IMR-90 (cell line): ENCODE data around the gene ZDHHC1. TPM values are rescaled to one million over a fixed set of nuclear protein-coding genes. Genes with fewer than 3 reads are reported as not detected.

Experiments used
- ATAC-seq: fragments of 200-7000 bp; cut with Tn5 transposase; 2 replicates; pipeline ENCODE4 v1.9.1; 2020; ENCODE audit warnings: low read depth, mild to moderate bottlenecking, moderate library complexity
- BruUV-seq: library from RNA; stranded (reverse); fragments of 400-500 nt; replicated peaks from 2 replicates; lab custom pipeline; 2021; lab: Mats Ljungman, UMichigan
- CTCF ChIA-PET: fragments of 300-600 bp; formaldehyde crosslinking; extraction: SDS; loops from one replicate; lab custom pipeline; 2021; ENCODE audit warnings: antibody characterized with exemption; lab: Yijun Ruan, JAX
- POLR2A ChIA-PET: fragments of 300-600 bp; sonication (Branson Sonifier 250); formaldehyde crosslinking; loops from one replicate; lab custom pipeline; 2022; ENCODE audit warnings: antibody characterized with exemption; ENCODE audit not compliant: unreplicated experiment; lab: Charles Lee
- DNase-seq: peaks from one replicate; pipeline ENCODE4 v3.0.0; 2013
- H2AFZ ChIP-seq: replicated peaks from 2 replicates; pipeline ENCODE3; 2013; ENCODE audit warnings: low read length, mild to moderate bottlenecking; ENCODE audit not compliant: poor library complexity
- H2AK5ac ChIP-seq: 2 replicates; pipeline ENCODE4 v1.6.1; 2013; ENCODE audit warnings: low read depth, low read length, inconsistent platforms
- H2AK9ac ChIP-seq: replicated peaks from 2 replicates; pipeline ENCODE3; 2013; ENCODE audit warnings: mild to moderate bottlenecking, low read depth, low read length, moderate library complexity; ENCODE audit not compliant: poor library complexity
- H2BK120ac ChIP-seq: 2 replicates; pipeline ENCODE4 v1.6.1; 2013; ENCODE audit warnings: low read depth, low read length, inconsistent platforms
- H2BK15ac ChIP-seq: 3 replicates; pipeline ENCODE4 v1.6.1; 2013; ENCODE audit warnings: low read depth, low read length, inconsistent platforms
- H2BK20ac ChIP-seq: 2 replicates; pipeline ENCODE4 v1.6.1; 2013; ENCODE audit warnings: low read depth, mild to moderate bottlenecking, inconsistent platforms, low read length, moderate library complexity
- H2BK5ac ChIP-seq: 2 replicates; pipeline ENCODE4 v1.6.1; 2013; ENCODE audit warnings: mild to moderate bottlenecking, low read depth, low read length, inconsistent platforms; ENCODE audit not compliant: poor library complexity, severe bottlenecking
- H3K14ac ChIP-seq: replicated peaks from 2 replicates; pipeline ENCODE4 v1.6.1; 2013; ENCODE audit warnings: low read depth, low read length, inconsistent platforms
- H3K18ac ChIP-seq: 2 replicates; pipeline ENCODE4 v1.6.1; 2013; ENCODE audit warnings: low read depth, low read length, control low read depth
- H3K23ac ChIP-seq: 2 replicates; pipeline ENCODE4 v1.6.1; 2013; ENCODE audit warnings: low read depth, low read length, inconsistent platforms
- H3K27ac ChIP-seq: 2 replicates; pipeline ENCODE4 v1.5.1; 2013; ENCODE audit warnings: mild to moderate bottlenecking, control low read depth, low read length; ENCODE audit not compliant: insufficient read depth
- H3K27me3 ChIP-seq: 2 replicates; pipeline ENCODE4 v1.6.1; 2013; ENCODE audit warnings: low read length; ENCODE audit not compliant: control insufficient read depth, insufficient read depth
- H3K36me3 ChIP-seq: 2 replicates; pipeline ENCODE4 v1.6.1; 2013; ENCODE audit warnings: low read length, mixed read lengths; ENCODE audit not compliant: control insufficient read depth, insufficient read depth
- H3K4ac ChIP-seq: 2 replicates; pipeline ENCODE4 v1.6.1; 2013; ENCODE audit warnings: low read depth, low read length, inconsistent platforms
- H3K4me1 ChIP-seq: 2 replicates; pipeline ENCODE4 v1.6.1; 2013; ENCODE audit warnings: low read length, mixed read lengths; ENCODE audit not compliant: control insufficient read depth, insufficient read depth
- H3K4me2 ChIP-seq: 2 replicates; pipeline ENCODE4 v1.6.1; 2013; ENCODE audit warnings: low read depth, mild to moderate bottlenecking, control low read depth, low read length, moderate library complexity
- H3K4me3 ChIP-seq: 2 replicates; pipeline ENCODE4 v1.5.1; 2013; ENCODE audit warnings: low read depth, mild to moderate bottlenecking, control low read depth, low read length, moderate library complexity; ENCODE audit not compliant: insufficient read depth
- H3K56ac ChIP-seq: 2 replicates; pipeline ENCODE4 v1.6.1; 2013; ENCODE audit warnings: low read length, inconsistent platforms; ENCODE audit not compliant: insufficient read depth; ENCODE audit errors: extremely low read depth
- H3K79me1 ChIP-seq, 2 experiments: 2 replicates each; pipeline ENCODE4 v1.6.1; 2013; ENCODE audit warnings: low read length in 2 of 2, inconsistent platforms in 1 of 2, low read depth in 1 of 2
- H3K9ac ChIP-seq: 2 replicates; pipeline ENCODE4 v1.6.1; 2013; ENCODE audit warnings: low read depth, low read length, control low read depth
- H3K9me1 ChIP-seq: 2 replicates; pipeline ENCODE4 v1.6.1; 2013; ENCODE audit warnings: low read length, inconsistent platforms; ENCODE audit not compliant: insufficient read depth
- H3K9me3 ChIP-seq: 2 replicates; pipeline ENCODE4 v1.6.1; 2013; ENCODE audit warnings: low read length; ENCODE audit not compliant: control insufficient read depth, insufficient read depth
- H4K20me1 ChIP-seq: 2 replicates; pipeline ENCODE4 v1.6.1; 2013; ENCODE audit warnings: low read length, inconsistent platforms; ENCODE audit not compliant: insufficient read depth
- H4K5ac ChIP-seq: 2 replicates; pipeline ENCODE4 v1.6.1; 2013; ENCODE audit warnings: mild to moderate bottlenecking, low read depth, low read length, control low read depth
- H4K8ac ChIP-seq, 2 experiments: 2 replicates each; pipeline ENCODE4 v1.6.1; 2013; ENCODE audit warnings: low read depth in 2 of 2, low read length in 2 of 2, control low read depth in 1 of 2, inconsistent platforms in 1 of 2
- H4K91ac ChIP-seq: 2 replicates; pipeline ENCODE4 v1.6.1; 2013; ENCODE audit warnings: low read depth, low read length, inconsistent platforms; ENCODE audit not compliant: insufficient read depth
- FOS ChIP-seq: fragments of 150-350 bp; IDR thresholded peaks from 2 replicates; pipeline ENCODE4 v1.6.1; 2016; ENCODE audit warnings: low read depth, low read length
- MAFK ChIP-seq: IDR thresholded peaks from 2 replicates; pipeline ENCODE4 v1.6.1; 2012; ENCODE audit warnings: low read depth, low read length, improper control_type of control experiment
- RAD21 ChIP-seq: IDR thresholded peaks from 2 replicates; pipeline ENCODE4 v1.6.1; 2012; ENCODE audit warnings: low read length, improper control_type of control experiment
- RCOR1 ChIP-seq: IDR thresholded peaks from 2 replicates; pipeline ENCODE4 v1.6.1; 2012; ENCODE audit warnings: mild to moderate bottlenecking, low read length, improper control_type of control experiment; ENCODE audit not compliant: insufficient replicate concordance
- WGBS, 2 experiments: methylation state at CpG; one replicate each; pipeline versions ENCODE4 v1.1.5 to v1.1.7; 2013; ENCODE audit warnings: missing lambda C conversion rate in 2 of 2; ENCODE audit not compliant: insufficient read length in 1 of 2; ENCODE audit errors: extremely low coverage in 2 of 2; 5-methylcytosine and 5-hydroxymethylcytosine counted together
- dilution Hi-C: fragments of 300-500 bp; cut with HindIII; formaldehyde crosslinking; loops from one replicate; pipeline ENCODE4 v1.14.3; 2018; ENCODE audit warnings: low sequenced_read_pairs; ENCODE audit not compliant: unreplicated experiment
- in situ Hi-C: fragments of 300-500 bp; cut with MboI; formaldehyde crosslinking; loops from 3 replicates; pipeline ENCODE4 v1.14.3; 2019; ENCODE audit warnings: low sequenced_read_pairs, inconsistent platforms, mixed read lengths
- intact Hi-C: fragments of 100-400 bp; cut with micrococcal nuclease; formaldehyde crosslinking; loops from 2 replicates; pipeline ENCODE4 v1.10.0; 2022
- polyA plus RNA-seq, 3 experiments: library from polyadenylated mRNA; depleted of rRNA; stranded (reverse); fragments of >200 nt; gene quantifications; 2 replicates each; pipeline ENCODE4 v1.2.3, GENCODE V29; 2012; ENCODE audit warnings: low replicate concordance in 1 of 3
- total RNA-seq: library from RNA; depleted of rRNA; stranded (reverse); fragments of >200 nt; gene quantifications from 2 replicates; pipeline ENCODE4 v1.2.3, GENCODE V29; 2012
- TF ChIP-seq, protein P1 (sequence below): fragments of 150-350 bp; IDR thresholded peaks from 2 replicates; pipeline ENCODE4 v1.6.1; 2017; ENCODE audit warnings: mild to moderate bottlenecking, antibody characterized with exemption, low read length, low read depth

The ZDHHC1 gene
- total and polyA plus RNA-seq, 2 of the 4 experiments (the other 2 are of a cell fraction), result 2.0 to 5.9 TPM

DNA sequence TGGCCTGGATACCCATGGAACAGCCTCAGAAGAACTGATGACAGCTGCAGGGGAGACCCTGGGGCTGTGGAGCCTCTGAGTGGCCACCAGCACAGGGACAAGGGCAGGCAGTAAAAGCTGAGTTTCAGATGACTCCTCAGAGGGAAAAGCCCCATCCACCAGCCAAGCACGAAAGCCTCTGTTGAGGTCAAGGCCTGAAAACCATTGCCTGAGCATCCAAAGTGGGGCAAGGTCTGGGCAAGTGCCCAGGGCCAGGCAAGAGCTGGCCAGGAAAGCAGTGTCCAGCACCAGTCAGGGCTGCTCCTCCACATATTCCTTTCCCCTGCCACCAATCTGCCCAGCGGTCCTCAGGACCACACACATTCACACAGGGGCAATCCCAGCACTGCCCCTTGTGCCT lies 48.3 kb upstream of the ZDHHC1 start (continued):
- TF ChIP-seq, protein P1, sequence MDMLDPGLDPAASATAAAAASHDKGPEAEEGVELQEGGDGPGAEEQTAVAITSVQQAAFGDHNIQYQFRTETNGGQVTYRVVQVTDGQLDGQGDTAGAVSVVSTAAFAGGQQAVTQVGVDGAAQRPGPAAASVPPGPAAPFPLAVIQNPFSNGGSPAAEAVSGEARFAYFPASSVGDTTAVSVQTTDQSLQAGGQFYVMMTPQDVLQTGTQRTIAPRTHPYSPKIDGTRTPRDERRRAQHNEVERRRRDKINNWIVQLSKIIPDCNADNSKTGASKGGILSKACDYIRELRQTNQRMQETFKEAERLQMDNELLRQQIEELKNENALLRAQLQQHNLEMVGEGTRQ, result no peak

GRCh38 chr16:67463691-67464090 lies 47.4 kb upstream of the ZDHHC1 start:
- in situ Hi-C loops, result no loop called here

More at GRCh38 chr16:67463691-67464090, 47.4 kb upstream of the ZDHHC1 start:
- no peak overlapping the region for H3K9ac ChIP-seq
- H2BK15ac ChIP-seq, result no peak overlapping the region
- no peak overlapping the region for H4K91ac ChIP-seq
- dilution Hi-C loops, result no loop called here
- H2AK9ac ChIP-seq, result no peak overlapping the region
- CTCF ChIA-PET, result no interaction called here
- no peaks in the 10 kb centered on the region for H3K27me3 ChIP-seq
- POLR2A ChIA-PET, result no interaction called here
- no peak overlapping the region for H3K4me2 ChIP-seq
- no peak overlapping the region for H2AFZ ChIP-seq
- intact Hi-C loops, result no loop called here
- no peak overlapping the region for H4K5ac ChIP-seq
- H4K20me1 ChIP-seq, result peaks cover 98% of the 10 kb centered on the region
- H2BK5ac ChIP-seq, result no peak overlapping the region
- H3K9me3 ChIP-seq, result no peaks in the 10 kb centered on the region
- peaks cover 16% of the 10 kb centered on the region for H3K9me1 ChIP-seq
- H3K27ac ChIP-seq, result no peak overlapping the region
- H3K56ac ChIP-seq, result no peak overlapping the region
- no peak overlapping the region for H2BK120ac ChIP-seq
- no peak overlapping the region for H3K4ac ChIP-seq
- BruUV-seq, result no TSS peak
- H3K4me1 ChIP-seq, result peaks cover 14% of the 10 kb centered on the region
- H3K4me3 ChIP-seq, result no peak overlapping the region
- H2BK20ac ChIP-seq, result no peak overlapping the region
- H3K14ac ChIP-seq, result no peak overlapping the region
- no peak overlapping the region for H3K18ac ChIP-seq
- H3K79me1 ChIP-seq, result peaks cover 26 to 95% of the 10 kb centered on the region in 2 experiments
- H2AK5ac ChIP-seq, result no peak overlapping the region
- 100% methylated on average over 2 of the region's 4 CpGs; no CpG with 5 or more reads in 1 of the 2 experiments for WGBS, 2 experiments
- TF ChIP-seq RAD21 (no peak), FOS (no peak), MAFK (no peak), RCOR1 (no peak)
- TF ChIP-seq, protein P1, result no peak
- no peak overlapping the region for H3K23ac ChIP-seq
- H4K8ac ChIP-seq, result no peak overlapping the region
- DNase-seq (no peak), ATAC-seq (no peak)
- H3K36me3 ChIP-seq, result peaks cover 5% of the 10 kb centered on the region
